A549 (cell line): Measurements from ENCODE around the gene NCAPH2.

Experiments used
- EHF ChIP-seq: fragments of 250-450 bp; sonication (Bioruptor Pico); IDR thresholded peaks from 2 replicates; pipeline ENCODE4 v1.5.0; 2020; ENCODE audit warnings: mild to moderate bottlenecking
- EP300 ChIP-seq, 2 experiments: fragments of >200 bp; sonication (Bioruptor Twin); formaldehyde crosslinking; IDR thresholded peaks; 2 replicates in 1 of 2; 3 replicates in 1 of 2; pipeline ENCODE4 v1.6.1; 2016 to 2017
- KDM5A ChIP-seq: fragments of 200-600 bp; sonication (generic); IDR thresholded peaks from 2 replicates; pipeline ENCODE4 v1.6.1; 2016; ENCODE audit warnings: antibody characterized with exemption, mild to moderate bottlenecking
- POLR2A ChIP-seq: IDR thresholded peaks from 2 replicates; pipeline ENCODE4 v1.6.1; 2012; ENCODE audit warnings: mild to moderate bottlenecking, low read length
- TF ChIP-seq, protein P1 (sequence below): fragments of >200 bp; sonication (Bioruptor Twin); formaldehyde crosslinking; IDR thresholded peaks from 3 replicates; pipeline ENCODE4 v1.5.1; 2016

DNA sequence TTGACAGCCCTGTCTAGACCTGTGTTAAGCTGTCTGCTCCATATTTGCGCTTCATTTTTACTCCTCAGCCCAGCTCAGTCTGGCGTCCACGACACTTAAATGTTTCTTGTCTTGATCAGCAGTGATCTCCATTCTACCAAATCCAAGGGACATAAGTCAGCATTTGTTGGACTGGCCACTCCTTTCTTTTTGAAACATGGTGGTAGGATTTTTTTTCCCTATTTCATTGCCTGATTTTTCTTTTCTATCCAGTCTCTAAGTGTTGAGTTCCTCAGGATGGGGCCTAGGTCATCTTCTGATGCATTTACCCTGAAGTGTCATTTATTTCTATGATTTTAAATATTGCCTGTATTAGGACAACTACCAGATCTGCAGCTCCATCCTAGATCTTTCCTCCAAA lies 873 bp downstream of the NCAPH2 start:
- TF ChIP-seq EHF (no peak), POLR2A (no peak), EP300 (IDR thresholded peaks at IDR 0.05) (no peak), KDM5A (no peak)
- TF ChIP-seq, protein P1, sequence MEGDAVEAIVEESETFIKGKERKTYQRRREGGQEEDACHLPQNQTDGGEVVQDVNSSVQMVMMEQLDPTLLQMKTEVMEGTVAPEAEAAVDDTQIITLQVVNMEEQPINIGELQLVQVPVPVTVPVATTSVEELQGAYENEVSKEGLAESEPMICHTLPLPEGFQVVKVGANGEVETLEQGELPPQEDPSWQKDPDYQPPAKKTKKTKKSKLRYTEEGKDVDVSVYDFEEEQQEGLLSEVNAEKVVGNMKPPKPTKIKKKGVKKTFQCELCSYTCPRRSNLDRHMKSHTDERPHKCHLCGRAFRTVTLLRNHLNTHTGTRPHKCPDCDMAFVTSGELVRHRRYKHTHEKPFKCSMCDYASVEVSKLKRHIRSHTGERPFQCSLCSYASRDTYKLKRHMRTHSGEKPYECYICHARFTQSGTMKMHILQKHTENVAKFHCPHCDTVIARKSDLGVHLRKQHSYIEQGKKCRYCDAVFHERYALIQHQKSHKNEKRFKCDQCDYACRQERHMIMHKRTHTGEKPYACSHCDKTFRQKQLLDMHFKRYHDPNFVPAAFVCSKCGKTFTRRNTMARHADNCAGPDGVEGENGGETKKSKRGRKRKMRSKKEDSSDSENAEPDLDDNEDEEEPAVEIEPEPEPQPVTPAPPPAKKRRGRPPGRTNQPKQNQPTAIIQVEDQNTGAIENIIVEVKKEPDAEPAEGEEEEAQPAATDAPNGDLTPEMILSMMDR = no peak
